SK-N-SH (cell line): ENCODE data around the gene FBXL2.

Experiments
- RCOR1 ChIP-seq: fragments of 150-350 bp; IDR thresholded peaks from 2 replicates; pipeline ENCODE4 v1.6.1; 2017; ENCODE audit warnings: antibody characterized with exemption, low read length
- SMC3 ChIP-seq: IDR thresholded peaks from 2 replicates; pipeline ENCODE4 v1.6.1; 2012; ENCODE audit warnings: low read depth, low read length, improper control_type of control experiment
- YY1 ChIP-seq: IDR thresholded peaks from 2 replicates; pipeline ENCODE4 v1.4.0; 2012; ENCODE audit warnings: low read depth, mild to moderate bottlenecking
- TF ChIP-seq, protein P1 (sequence below): fragments of 200-600 bp; sonication (generic); IDR thresholded peaks from 2 replicates; pipeline ENCODE4 v1.6.1; 2017; ENCODE audit warnings: antibody characterized with exemption, mild to moderate bottlenecking, moderate library complexity

DNA sequence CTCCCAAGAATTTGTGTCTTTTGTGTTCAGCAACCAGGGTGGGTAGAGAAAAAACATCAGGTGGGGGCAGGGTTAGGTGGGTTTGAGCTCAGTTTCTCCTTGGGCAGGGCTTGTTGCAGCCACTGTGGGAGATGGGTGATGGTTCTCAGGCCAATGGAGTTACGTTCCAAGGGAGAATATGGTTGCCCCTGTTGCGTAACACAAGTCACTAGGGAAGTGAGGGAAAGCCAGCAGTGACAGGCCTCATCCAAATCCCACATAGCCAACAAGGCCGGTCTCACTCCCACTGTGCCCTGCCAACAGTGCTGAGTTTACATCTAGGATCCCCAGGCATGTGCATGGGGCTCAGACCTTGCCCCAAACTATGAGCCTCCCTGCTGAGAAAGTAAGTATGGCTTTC lies 7.9 kb upstream of the FBXL2 start:
- no peak for TF ChIP-seq RCOR1
- TF ChIP-seq YY1 = no peak
- TF ChIP-seq SMC3 = no peak
- TF ChIP-seq, protein P1, sequence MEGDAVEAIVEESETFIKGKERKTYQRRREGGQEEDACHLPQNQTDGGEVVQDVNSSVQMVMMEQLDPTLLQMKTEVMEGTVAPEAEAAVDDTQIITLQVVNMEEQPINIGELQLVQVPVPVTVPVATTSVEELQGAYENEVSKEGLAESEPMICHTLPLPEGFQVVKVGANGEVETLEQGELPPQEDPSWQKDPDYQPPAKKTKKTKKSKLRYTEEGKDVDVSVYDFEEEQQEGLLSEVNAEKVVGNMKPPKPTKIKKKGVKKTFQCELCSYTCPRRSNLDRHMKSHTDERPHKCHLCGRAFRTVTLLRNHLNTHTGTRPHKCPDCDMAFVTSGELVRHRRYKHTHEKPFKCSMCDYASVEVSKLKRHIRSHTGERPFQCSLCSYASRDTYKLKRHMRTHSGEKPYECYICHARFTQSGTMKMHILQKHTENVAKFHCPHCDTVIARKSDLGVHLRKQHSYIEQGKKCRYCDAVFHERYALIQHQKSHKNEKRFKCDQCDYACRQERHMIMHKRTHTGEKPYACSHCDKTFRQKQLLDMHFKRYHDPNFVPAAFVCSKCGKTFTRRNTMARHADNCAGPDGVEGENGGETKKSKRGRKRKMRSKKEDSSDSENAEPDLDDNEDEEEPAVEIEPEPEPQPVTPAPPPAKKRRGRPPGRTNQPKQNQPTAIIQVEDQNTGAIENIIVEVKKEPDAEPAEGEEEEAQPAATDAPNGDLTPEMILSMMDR = no peak
